ENCODE measurements around the gene VPS33B. TPM values are rescaled to one million over a fixed set of nuclear protein-coding genes. Genes with fewer than 3 reads are reported as not detected.

The VPS33B gene
- polyA plus RNA-seq, 1 donor from 2014 or later: 10.7 TPM

GRCh38 chr15:91007266-91007665 lies 15.1 kb downstream of the VPS33B start:
- Mint-ChIP-seq H3K27ac (peak overlapping the region in 1 of 3 donors; percentile 39), H3K36me3 (peaks cover 2% of the 10 kb centered on the region), H3K4me3 (no peak overlapping the region), H3K9me3 (no peaks in the 10 kb centered on the region), H3K27me3 (no peaks in the 10 kb centered on the region), H3K4me1 (peaks cover 0 to 3% (median 0%) of the 10 kb centered on the region in 3 donors)

GRCh38 chr15:91001209-91001608 lies 21.2 kb downstream of the VPS33B start:
- H3K4me1 Mint-ChIP-seq: peaks cover under 1 to 2% (median 1%) of the 10 kb centered on the region in 3 donors
- no peak overlapping the region for H3K27ac Mint-ChIP-seq
- H3K9me3 Mint-ChIP-seq: no peaks in the 10 kb centered on the region
- peaks cover 2% of the 10 kb centered on the region for H3K36me3 Mint-ChIP-seq
- no peaks in the 10 kb centered on the region for H3K27me3 Mint-ChIP-seq
- H3K4me3 Mint-ChIP-seq: peak overlapping the region in 1 of 4 donors; percentile 26

- Mint-ChIP-seq H3K4me3 (no peak overlapping the region), H3K27me3 (no peaks in the 10 kb centered on the region), H3K9me3 (no peaks in the 10 kb centered on the region), H3K36me3 (peaks cover 2% of the 10 kb centered on the region), H3K4me1 (peaks cover 8 to 13% (median 10%) of the 10 kb centered on the region in 3 donors), H3K27ac (no peak overlapping the region)
Measured at GRCh38 chr15:90998737-90999136, 23.7 kb downstream of the VPS33B start.

- Mint-ChIP-seq H3K27me3 (peaks cover 1% of the 10 kb centered on the region), H3K4me3 (peak within 1 kb of the TSS; percentile 97 to 99 (median 99)), H3K27ac (peak within 1 kb of the TSS; percentile 88 to 98 (median 95))
Measured at GRCh38 chr15:90994417-90995311, 27.7 kb downstream of the VPS33B start, which contains the start of gene PRC1. Gene PRC1, minus strand, starts transcription at chr15:90994535. Its CDS starts 118 bp downstream, at chr15:90994417.

GRCh38 chr15:90994059-90994416 lies 28.4 kb downstream of the VPS33B start:
- H3K4me1 Mint-ChIP-seq: peaks cover 21 to 30% (median 27%) of the 10 kb centered on the region in 3 donors
- peaks cover 1% of the 10 kb centered on the region for H3K27me3 Mint-ChIP-seq
- no peaks in the 10 kb centered on the region for H3K9me3 Mint-ChIP-seq
- peak overlapping the region; percentile 88 to 98 (median 95) for H3K27ac Mint-ChIP-seq
- peak overlapping the region; percentile 97 to 99 (median 99) for H3K4me3 Mint-ChIP-seq
- peaks cover 2% of the 10 kb centered on the region for H3K36me3 Mint-ChIP-seq

More at GRCh38 chr15:90994417-90995311, 27.7 kb downstream of the VPS33B start, which contains the start of gene PRC1:
- Mint-ChIP-seq H3K36me3 (peaks cover 2% of the 10 kb centered on the region), H3K4me1 (peaks cover 21 to 30% (median 27%) of the 10 kb centered on the region in 3 donors), H3K9me3 (no peaks in the 10 kb centered on the region)

- H3K4me1 Mint-ChIP-seq: peaks cover 38 to 49% (median 47%) of the 10 kb centered on the region in 3 donors
- H3K27ac Mint-ChIP-seq: peak overlapping the region in 1 of 3 donors; percentile 83
- no peaks in the 10 kb centered on the region for H3K9me3 Mint-ChIP-seq
- peaks cover 3% of the 10 kb centered on the region for H3K27me3 Mint-ChIP-seq
- no peaks in the 10 kb centered on the region for H3K36me3 Mint-ChIP-seq
- peak overlapping the region in 1 of 4 donors; percentile 97 for H3K4me3 Mint-ChIP-seq
Measured at GRCh38 chr15:90991587-90992285, 30.7 kb downstream of the VPS33B start.

GRCh38 chr15:90990446-90990845 lies 31.9 kb downstream of the VPS33B start:
- Mint-ChIP-seq H3K4me3 (peak overlapping the region in 1 of 4 donors; percentile 34), H3K9me3 (no peaks in the 10 kb centered on the region), H3K4me1 (peaks cover 38 to 48% (median 46%) of the 10 kb centered on the region in 3 donors), H3K27me3 (peaks cover 3% of the 10 kb centered on the region), H3K36me3 (no peaks in the 10 kb centered on the region), H3K27ac (no peak overlapping the region)

- H3K27me3 Mint-ChIP-seq: peaks cover 3% of the 10 kb centered on the region
- H3K36me3 Mint-ChIP-seq: no peaks in the 10 kb centered on the region
- H3K9me3 Mint-ChIP-seq: no peaks in the 10 kb centered on the region
- peak overlapping the region in 2 of 3 donors; percentile 6 to 49 for H3K27ac Mint-ChIP-seq
- peak overlapping the region in 3 of 4 donors; percentile 4 to 89 (median 20) for H3K4me3 Mint-ChIP-seq
- peaks cover 30 to 43% (median 39%) of the 10 kb centered on the region in 3 donors for H3K4me1 Mint-ChIP-seq
Measured at GRCh38 chr15:90989040-90989768, 33.2 kb downstream of the VPS33B start.

GRCh38 chr15:90988296-90988695 lies 34.1 kb downstream of the VPS33B start:
- Mint-ChIP-seq H3K4me3 (peak overlapping the region in 3 of 4 donors; percentile 4 to 89 (median 45)), H3K9me3 (no peaks in the 10 kb centered on the region), H3K36me3 (no peaks in the 10 kb centered on the region), H3K27ac (peak overlapping the region in 2 of 3 donors; percentile 6 to 21), H3K27me3 (peaks cover 3% of the 10 kb centered on the region), H3K4me1 (peaks cover 25 to 45% (median 38%) of the 10 kb centered on the region in 3 donors)

GRCh38 chr15:90987561-90988141 lies 34.7 kb downstream of the VPS33B start:
- H3K9me3 Mint-ChIP-seq: no peaks in the 10 kb centered on the region
- H3K27ac Mint-ChIP-seq: peak overlapping the region in 2 of 3 donors; percentile 64 to 69
- H3K36me3 Mint-ChIP-seq: peaks cover 1% of the 10 kb centered on the region
- peaks cover 3% of the 10 kb centered on the region for H3K27me3 Mint-ChIP-seq
- peak overlapping the region in 3 of 4 donors; percentile 32 to 65 (median 64) for H3K4me3 Mint-ChIP-seq
- H3K4me1 Mint-ChIP-seq: peaks cover 24 to 45% (median 39%) of the 10 kb centered on the region in 3 donors

- Mint-ChIP-seq H3K27ac (peak overlapping the region; percentile 7 to 92 (median 28)), H3K27me3 (peaks cover 2% of the 10 kb centered on the region), H3K4me3 (peak overlapping the region; percentile 17 to 91 (median 78)), H3K9me3 (no peaks in the 10 kb centered on the region), H3K4me1 (peaks cover 26 to 42% (median 40%) of the 10 kb centered on the region in 3 donors), H3K36me3 (peaks cover 1% of the 10 kb centered on the region)
Measured at GRCh38 chr15:90986790-90987507, 35.4 kb downstream of the VPS33B start.

- Mint-ChIP-seq H3K4me1 (peaks cover 14 to 31% (median 27%) of the 10 kb centered on the region in 3 donors), H3K4me3 (peak overlapping the region; percentile 13 to 88 (median 38)), H3K9me3 (no peaks in the 10 kb centered on the region), H3K27me3 (no peaks in the 10 kb centered on the region), H3K27ac (peak overlapping the region; percentile 13 to 73 (median 63)), H3K36me3 (peaks cover 5% of the 10 kb centered on the region)
Measured at GRCh38 chr15:90982135-90982534, 40.3 kb downstream of the VPS33B start.

- Mint-ChIP-seq H3K27ac (peak overlapping the region in 2 of 3 donors; percentile 13 to 63), H3K4me3 (peak overlapping the region; percentile 13 to 88 (median 38)), H3K36me3 (peaks cover 5% of the 10 kb centered on the region), H3K4me1 (peaks cover 9 to 26% (median 23%) of the 10 kb centered on the region in 3 donors), H3K27me3 (no peaks in the 10 kb centered on the region), H3K9me3 (no peaks in the 10 kb centered on the region)
Measured at GRCh38 chr15:90981681-90982080, 40.7 kb downstream of the VPS33B start.
